ENCODE results near the gene EPB41. TPM values are rescaled to one million over a fixed set of nuclear protein-coding genes. Genes with fewer than 3 reads are reported as not detected.

Gene EPB41
- total and polyA plus RNA-seq, 2 donors (not counting 3 experiments of a cell fraction or from before 2014, with no cell fraction given) = 22.3 to 45.7 TPM

- TF ChIP-seq EZH2 (IDR thresholded peaks at IDR 0.05; ENCODE audit: borderline replicate concordance, low read depth, low read length, severe bottlenecking) = no peak
- no peak overlapping the region for H3K4me2 ChIP-seq (ENCODE audit: insufficient read depth, low read length)
- H3K36me3 ChIP-seq (ENCODE audit: control insufficient read depth in 2 of 2, extremely low read depth in 1 of 2, insufficient read depth in 2 of 2, low read length in 2 of 2) = peaks cover 0 to 3% of the 10 kb centered on the region in 2 experiments
- no peak overlapping the region for H2AFZ ChIP-seq (ENCODE audit: low read depth, low read length)
- H3K27ac ChIP-seq (ENCODE audit: insufficient read depth, low read depth, low read length) = no peak overlapping the region
- intact Hi-C loops (cut with micrococcal nuclease) = no loop called here
- no TSS peak for BruUV-seq (replicated peaks)
- no peaks in the 10 kb centered on the region for H3K9me1 ChIP-seq (replicated peaks; ENCODE audit: control insufficient read depth, extremely low read depth, insufficient read depth, low read length)
- no peaks in the 10 kb centered on the region for H4K20me1 ChIP-seq (replicated peaks; ENCODE audit: control insufficient read depth, extremely low read depth, insufficient read depth, low read length)
- ChIA-PET POLR2A (no interaction called here), CTCF (no interaction called here)
- H3K79me2 ChIP-seq (ENCODE audit: control insufficient read depth, insufficient read depth, low read length) = no peaks in the 10 kb centered on the region
- H3K4me3 ChIP-seq (replicated peaks in 1 of 3; ENCODE audit: insufficient read depth in 1 of 3, low read depth in 1 of 3, low read length in 3 of 3) = no peak overlapping the region
- no peaks in the 10 kb centered on the region for H3K9me3 ChIP-seq (replicated peaks; ENCODE audit: control insufficient read depth, insufficient read depth, low read length)
- H3K4me1 ChIP-seq (ENCODE audit: control insufficient read depth, extremely low read depth, insufficient read depth, low read length) = no peaks in the 10 kb centered on the region
- H3K9ac ChIP-seq (replicated peaks; ENCODE audit: extremely low read depth, insufficient read depth, low read length) = no peak overlapping the region
- no peak for FAIRE-seq
- dilution Hi-C loops (cut with MboI; ENCODE audit: extremely low pct_ligation_motif_present, low sequenced_read_pairs) = no loop called here
- DNase-seq (ENCODE audit: low read depth, low spot score) = no peak
- no peaks in the 10 kb centered on the region for H3K27me3 ChIP-seq (ENCODE audit: control insufficient read depth in 2 of 2, insufficient read depth in 2 of 2, low read length in 2 of 2)
Measured at GRCh38 chr1:29052100-29052499, 137.7 kb downstream of the EPB41 start.

GRCh38 chr1:29052941-29053340 lies 138.6 kb downstream of the EPB41 start:
- Histone ChIP-seq H3K9ac (replicated peaks; ENCODE audit: extremely low read depth, insufficient read depth, low read length) (no peak overlapping the region), H3K4me3 (replicated peaks in 1 of 3; ENCODE audit: insufficient read depth in 1 of 3, low read depth in 1 of 3, low read length in 3 of 3) (no peak overlapping the region), H3K9me3 (replicated peaks; ENCODE audit: control insufficient read depth, insufficient read depth, low read length) (no peaks in the 10 kb centered on the region), H4K20me1 (replicated peaks; ENCODE audit: control insufficient read depth, extremely low read depth, insufficient read depth, low read length) (no peaks in the 10 kb centered on the region), H3K27me3 (ENCODE audit: control insufficient read depth in 2 of 2, insufficient read depth in 2 of 2, low read length in 2 of 2) (no peaks in the 10 kb centered on the region), H3K79me2 (ENCODE audit: control insufficient read depth, insufficient read depth, low read length) (no peaks in the 10 kb centered on the region), H3K9me1 (replicated peaks; ENCODE audit: control insufficient read depth, extremely low read depth, insufficient read depth, low read length) (no peaks in the 10 kb centered on the region), H2AFZ (ENCODE audit: low read depth, low read length) (no peak overlapping the region), H3K36me3 (ENCODE audit: control insufficient read depth in 2 of 2, extremely low read depth in 1 of 2, insufficient read depth in 2 of 2, low read length in 2 of 2) (peaks cover 0 to 3% of the 10 kb centered on the region in 2 experiments), H3K4me1 (ENCODE audit: control insufficient read depth, extremely low read depth, insufficient read depth, low read length) (no peaks in the 10 kb centered on the region), H3K4me2 (ENCODE audit: insufficient read depth, low read length) (no peak overlapping the region), H3K27ac (ENCODE audit: insufficient read depth, low read depth, low read length) (no peak overlapping the region)
- FAIRE-seq (no peak), DNase-seq (ENCODE audit: low read depth, low spot score) (no peak)
- dilution Hi-C loops (cut with MboI; ENCODE audit: extremely low pct_ligation_motif_present, low sequenced_read_pairs) (no loop called here), intact Hi-C loops (cut with micrococcal nuclease) (no loop called here)
- ChIA-PET CTCF (interaction anchor here (1.2 kb wide), 1 partner anchor 20 kb away, joined by 8 read pairs; no protein-coding TSS in a partner anchor), POLR2A (no interaction called here)
- TF ChIP-seq POLR2AphosphoS5 (IDR thresholded peaks at IDR 0.05; ENCODE audit: insufficient read depth, low read depth, low read length) (no peak), FOS (IDR thresholded peaks at IDR 0.05; ENCODE audit: borderline replicate concordance, insufficient read depth, low read length) (no peak), EZH2 (IDR thresholded peaks at IDR 0.05; ENCODE audit: borderline replicate concordance, low read depth, low read length, severe bottlenecking) (no peak), MYC (IDR thresholded peaks at IDR 0.05; ENCODE audit: low read depth, low read length) (no peak), JUN (IDR thresholded peaks at IDR 0.05; ENCODE audit: borderline replicate concordance, insufficient read depth, insufficient read length, low read depth) (no peak), CTCF (IDR thresholded peaks at IDR 0.05; ENCODE audit: extremely low read depth in 1 of 2, insufficient read depth in 1 of 2, low read depth in 1 of 2, low read length in 2 of 2) (no peak), GATA2 (IDR thresholded peaks at IDR 0.05; ENCODE audit: insufficient read depth, insufficient read length, low read depth, low read length) (no peak), MAX (IDR thresholded peaks at IDR 0.05; ENCODE audit: insufficient read depth, insufficient read length) (no peak), POLR2A (IDR thresholded peaks at IDR 0.05; ENCODE audit: low read depth, low read length) (no peak)
- BruUV-seq (replicated peaks) = no TSS peak

All from endothelial cell of umbilical vein (primary cell).